AG10803 (cell line): ENCODE measurements around the gene PTMS.
A peak's percentile ranks its signal among the peaks of the same experiment; 100 is the strongest.

Source experiments
- DNase-seq: peaks from one replicate; pipeline ENCODE4 v3.0.0; 2010; ENCODE audit warnings: low read depth
- H3K4me3 ChIP-seq: 2 replicates; pipeline ENCODE4 v1.5.1; 2011; ENCODE audit warnings: mild to moderate bottlenecking, low read length, control low read depth
- CTCF ChIP-seq: conservative IDR thresholded peaks from 2 replicates; pipeline ENCODE4 v1.5.1; 2011; ENCODE audit warnings: mild to moderate bottlenecking, low read length, control low read depth, inconsistent platforms

PTMS gene

GRCh38 chr12:6745741-6746525, 20.2 kb upstream of the PTMS start:
- no peak overlapping the region for H3K4me3 ChIP-seq
- no peak for TF ChIP-seq CTCF
- DNase-seq: no peak

GRCh38 chr12:6747216-6747615, 18.9 kb upstream of the PTMS start:
- DNase-seq: no peak
- TF ChIP-seq CTCF: no peak
- no peak overlapping the region for H3K4me3 ChIP-seq

- DNase-seq: no peak
- H3K4me3 ChIP-seq: no peak overlapping the region
- no peak for TF ChIP-seq CTCF
Observed at GRCh38 chr12:6748761-6749160, 17.4 kb upstream of the PTMS start.

- H3K4me3 ChIP-seq: no peak overlapping the region
- no peak for TF ChIP-seq CTCF
- no peak for DNase-seq
Observed at GRCh38 chr12:6750506-6750905, 15.7 kb upstream of the PTMS start.

GRCh38 chr12:6751767-6752166, 14.4 kb upstream of the PTMS start:
- H3K4me3 ChIP-seq: peak overlapping the region; percentile 87
- no peak for TF ChIP-seq CTCF
- no peak for DNase-seq

GRCh38 chr12:6752167-6752920, 13.8 kb upstream of the PTMS start:
- H3K4me3 ChIP-seq: peak overlapping the region; percentile 87
- peak; percentile 52 for DNase-seq
- peak; percentile 60 for TF ChIP-seq CTCF
